Measurements from ENCODE around the gene THSD7B.

DNA sequence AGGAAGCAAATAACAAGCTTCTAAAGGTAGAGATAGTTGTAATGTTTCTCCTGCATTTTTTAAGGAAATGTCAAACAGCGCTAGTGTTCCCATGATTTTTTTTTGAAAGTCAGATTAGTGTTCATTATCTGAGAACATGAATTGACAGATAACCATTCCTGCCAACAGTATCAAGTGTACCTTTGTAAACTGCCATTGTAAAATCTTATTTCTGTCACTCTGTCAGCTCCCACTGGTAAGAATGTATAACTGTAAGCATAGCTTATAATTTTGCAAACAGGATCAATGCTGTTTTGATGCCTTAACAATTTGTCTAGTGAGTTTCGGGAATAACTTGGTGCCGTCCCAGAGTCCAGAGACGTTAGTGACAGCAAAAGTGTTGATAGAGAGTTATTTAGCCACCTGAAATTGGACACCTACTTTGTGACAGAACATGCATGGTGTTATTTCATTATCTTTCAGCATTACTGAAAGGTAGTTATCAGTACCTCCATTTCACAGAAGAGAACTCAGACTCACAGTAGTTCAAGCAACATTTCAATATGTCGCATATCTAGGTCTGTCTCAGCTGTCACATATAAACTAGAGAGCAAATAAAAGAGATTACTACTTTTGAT, 221.4 kb downstream of the THSD7B start:
- TF ChIP-seq CTCF (IDR thresholded peaks at IDR 0.05) (no peak), EZH2phosphoT487 (IDR thresholded peaks at IDR 0.05) (no peak)

Measured in neural progenitor cell (in vitro differentiated cells).